Neural cell (in vitro differentiated cells): Measurements from ENCODE around the gene NDNF. TPM values are rescaled to one million over a fixed set of nuclear protein-coding genes. Genes with fewer than 3 reads are reported as not detected.

Experiments used
- H2AFZ ChIP-seq: fragments of 200-600, 300-800 bp; sonication (generic), shearing (Covaris generic); 2 replicates; pipeline ENCODE4 v1.6.0; 2014; ENCODE audit warnings: low read depth, mild to moderate bottlenecking, antibody characterized with exemption, low read length, moderate library complexity
- H3F3A ChIP-seq: fragments of 200-600 bp; shearing (Covaris generic); 2 replicates; pipeline ENCODE4 v1.6.1; 2016; ENCODE audit warnings: mild to moderate bottlenecking, moderate library complexity, mixed read lengths, antibody characterized with exemption, low read length; ENCODE audit not compliant: insufficient read depth, poor library complexity, severe bottlenecking
- H3K27ac ChIP-seq: fragments of 200-600, 300-800 bp; sonication (generic), shearing (Covaris generic); 2 replicates; pipeline ENCODE4 v1.5.1; 2014; ENCODE audit warnings: mild to moderate bottlenecking, low read length, moderate library complexity
- H3K27me3 ChIP-seq: fragments of 300-800, 200-600 bp; sonication (generic), shearing (Covaris generic); 2 replicates; pipeline ENCODE4 v1.6.0; 2014; ENCODE audit warnings: mild to moderate bottlenecking, low read depth, low read length, moderate library complexity; ENCODE audit not compliant: insufficient read depth
- H3K36me3 ChIP-seq: fragments of 300-800, 200-600 bp; sonication (generic), shearing (Covaris generic); 2 replicates; pipeline ENCODE4 v1.5.1; 2014; ENCODE audit warnings: mild to moderate bottlenecking, antibody characterized with exemption, low read length, moderate library complexity; ENCODE audit not compliant: insufficient read depth
- H3K4me2 ChIP-seq: fragments of 300-800, 200-600 bp; sonication (generic), shearing (Covaris generic); 2 replicates; pipeline ENCODE4 v1.6.0; 2014; ENCODE audit warnings: mild to moderate bottlenecking, low read length
- H3K4me3 ChIP-seq: fragments of 300-800, 200-600 bp; sonication (generic), shearing (Covaris generic); 2 replicates; pipeline ENCODE4 v1.5.1; 2014; ENCODE audit warnings: mild to moderate bottlenecking, low read length, moderate library complexity
- H3K79me2 ChIP-seq: fragments of 200-600 bp; shearing (Covaris generic); replicated peaks from 2 replicates; pipeline ENCODE4 v1.6.0; 2014; ENCODE audit warnings: mild to moderate bottlenecking, low read length, moderate library complexity; ENCODE audit not compliant: insufficient read depth
- H3K9ac ChIP-seq: fragments of 300-800, 200-600 bp; sonication (generic), shearing (Covaris generic); 2 replicates; pipeline ENCODE4 v1.6.1; 2016; ENCODE audit warnings: mild to moderate bottlenecking, low read length, mixed read lengths
- H3K9me2 ChIP-seq: fragments of 200-600 bp; shearing (Covaris generic); 2 replicates; pipeline ENCODE4 v1.6.1; 2016; ENCODE audit warnings: mild to moderate bottlenecking, low read length, mixed read lengths; ENCODE audit not compliant: insufficient read depth
- H3K9me3 ChIP-seq: fragments of 200-600, 300-800 bp; sonication (generic), shearing (Covaris generic); 2 replicates; pipeline ENCODE4 v1.6.1; 2016; ENCODE audit warnings: mild to moderate bottlenecking, mixed run types, low read length, moderate library complexity, mixed read lengths
- H4K20me1 ChIP-seq: fragments of 200-600 bp; shearing (Covaris generic); 2 replicates; pipeline ENCODE4 v1.6.1; 2016; ENCODE audit warnings: mild to moderate bottlenecking, mixed run types; ENCODE audit not compliant: insufficient read depth
- EP300 ChIP-seq: fragments of 450-650 bp; conservative IDR thresholded peaks from 2 replicates; pipeline ENCODE4 v1.6.1; 2014; ENCODE audit warnings: antibody characterized with exemption, mild to moderate bottlenecking, moderate library complexity; ENCODE audit not compliant: poor library complexity, severe bottlenecking
- EZH2 ChIP-seq: fragments of 200-600, 300-800 bp; shearing (Covaris generic), sonication (generic); IDR thresholded peaks from 2 replicates; pipeline ENCODE4 v1.6.1; 2014; ENCODE audit warnings: antibody characterized with exemption, low read length, borderline replicate concordance, mild to moderate bottlenecking; ENCODE audit not compliant: insufficient read depth, poor library complexity, severe bottlenecking
- MXI1 ChIP-seq: fragments of 450-650 bp; conservative IDR thresholded peaks from 2 replicates; pipeline ENCODE4 v1.6.1; 2014; ENCODE audit warnings: antibody characterized with exemption, mild to moderate bottlenecking; ENCODE audit not compliant: poor library complexity, severe bottlenecking
- POLR2AphosphoS5 ChIP-seq: IDR thresholded peaks from 2 replicates; pipeline ENCODE4 v1.6.1; 2012
- RAD21 ChIP-seq: fragments of 450-650 bp; conservative IDR thresholded peaks from 2 replicates; pipeline ENCODE4 v1.6.1; 2014; ENCODE audit warnings: antibody characterized with exemption, mild to moderate bottlenecking, moderate library complexity
- SMC3 ChIP-seq: fragments of 450-650 bp; conservative IDR thresholded peaks from 2 replicates; pipeline ENCODE4 v1.6.1; 2014; ENCODE audit warnings: antibody characterized with exemption, mild to moderate bottlenecking, moderate library complexity; ENCODE audit not compliant: poor library complexity
- TAF1 ChIP-seq: IDR thresholded peaks from 2 replicates; pipeline ENCODE4 v1.6.1; 2012; ENCODE audit warnings: low read depth
- polyA plus RNA-seq: library from polyadenylated mRNA; depleted of rRNA; stranded (reverse); fragments of >200 nt; gene quantifications from 2 replicates; pipeline ENCODE4 v1.2.3, GENCODE V29; 2014
- TF ChIP-seq, protein P1 (sequence below): fragments of 450-650 bp; IDR thresholded peaks from 2 replicates; pipeline ENCODE4 v1.5.1; 2014; ENCODE audit warnings: antibody characterized with exemption, mild to moderate bottlenecking, moderate library complexity; ENCODE audit not compliant: poor library complexity, severe bottlenecking
- TF ChIP-seq, protein P2 (sequence below): IDR thresholded peaks from 2 replicates; pipeline ENCODE4 v1.6.1; 2012; ENCODE audit warnings: borderline replicate concordance

The NDNF gene
- polyA plus RNA-seq, 1 donor from 2014 or later = 4.3 TPM

DNA sequence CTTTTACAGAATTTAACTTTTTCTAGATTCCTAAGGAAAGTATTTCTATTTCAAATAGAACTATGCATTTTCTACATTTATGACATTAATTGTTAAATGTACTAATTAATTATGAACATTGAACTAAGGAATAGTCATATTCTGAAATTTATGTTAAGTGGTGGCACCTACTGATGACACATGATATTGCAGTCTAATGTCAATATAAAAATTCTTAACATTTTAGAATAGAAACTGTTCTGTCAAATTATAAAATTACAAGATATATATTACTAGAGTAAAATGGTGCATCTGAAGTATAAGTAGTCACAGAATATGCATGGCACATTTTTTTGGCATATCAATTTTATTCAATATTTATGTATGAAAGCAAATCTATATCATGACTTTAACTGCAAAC lies 40.2 kb upstream of the NDNF start:
- Histone ChIP-seq H3K27ac (no peak overlapping the region), H3K79me2 (no peaks in the 10 kb centered on the region), H3K9me2 (no peaks in the 10 kb centered on the region), H3K4me3 (no peak overlapping the region), H3K36me3 (no peaks in the 10 kb centered on the region), H3K9ac (no peak overlapping the region), H3K9me3 (no peaks in the 10 kb centered on the region), H3K27me3 (no peaks in the 10 kb centered on the region), H3F3A (no peaks in the 10 kb centered on the region), H3K4me2 (no peak overlapping the region), H2AFZ (no peak overlapping the region), H4K20me1 (no peaks in the 10 kb centered on the region)
- TF ChIP-seq RAD21 = no peak

DNA sequence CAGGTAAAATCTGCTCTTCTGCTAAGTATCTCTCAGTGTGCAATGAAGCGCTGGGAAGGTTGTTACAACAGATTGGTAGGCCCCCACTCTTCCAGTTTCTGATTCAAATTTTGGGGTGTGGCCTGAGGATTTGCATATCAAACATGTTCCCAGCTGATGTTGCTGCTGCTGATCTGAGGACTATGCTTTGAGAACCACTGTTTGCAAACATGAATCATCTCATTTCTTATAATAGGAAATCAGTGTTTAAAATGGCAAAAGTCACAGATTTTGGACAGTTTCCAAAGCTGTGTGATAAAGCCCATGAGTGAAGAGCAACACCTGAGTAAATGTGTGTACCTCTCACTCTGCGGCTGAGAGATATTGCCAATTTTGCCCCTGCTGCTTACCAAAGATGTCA lies 36.2 kb upstream of the NDNF start:
- Histone ChIP-seq H3K79me2 (no peaks in the 10 kb centered on the region), H4K20me1 (no peaks in the 10 kb centered on the region), H3K9me3 (no peaks in the 10 kb centered on the region), H2AFZ (no peak overlapping the region), H3K9me2 (no peaks in the 10 kb centered on the region), H3K27me3 (no peaks in the 10 kb centered on the region), H3F3A (no peaks in the 10 kb centered on the region), H3K36me3 (no peaks in the 10 kb centered on the region), H3K4me2 (no peak overlapping the region), H3K4me3 (no peak overlapping the region), H3K27ac (no peak overlapping the region), H3K9ac (no peak overlapping the region)
- no peak for TF ChIP-seq POLR2AphosphoS5
- TF ChIP-seq, protein P1, sequence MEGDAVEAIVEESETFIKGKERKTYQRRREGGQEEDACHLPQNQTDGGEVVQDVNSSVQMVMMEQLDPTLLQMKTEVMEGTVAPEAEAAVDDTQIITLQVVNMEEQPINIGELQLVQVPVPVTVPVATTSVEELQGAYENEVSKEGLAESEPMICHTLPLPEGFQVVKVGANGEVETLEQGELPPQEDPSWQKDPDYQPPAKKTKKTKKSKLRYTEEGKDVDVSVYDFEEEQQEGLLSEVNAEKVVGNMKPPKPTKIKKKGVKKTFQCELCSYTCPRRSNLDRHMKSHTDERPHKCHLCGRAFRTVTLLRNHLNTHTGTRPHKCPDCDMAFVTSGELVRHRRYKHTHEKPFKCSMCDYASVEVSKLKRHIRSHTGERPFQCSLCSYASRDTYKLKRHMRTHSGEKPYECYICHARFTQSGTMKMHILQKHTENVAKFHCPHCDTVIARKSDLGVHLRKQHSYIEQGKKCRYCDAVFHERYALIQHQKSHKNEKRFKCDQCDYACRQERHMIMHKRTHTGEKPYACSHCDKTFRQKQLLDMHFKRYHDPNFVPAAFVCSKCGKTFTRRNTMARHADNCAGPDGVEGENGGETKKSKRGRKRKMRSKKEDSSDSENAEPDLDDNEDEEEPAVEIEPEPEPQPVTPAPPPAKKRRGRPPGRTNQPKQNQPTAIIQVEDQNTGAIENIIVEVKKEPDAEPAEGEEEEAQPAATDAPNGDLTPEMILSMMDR = no peak
- TF ChIP-seq EZH2 = no peak
- TF ChIP-seq SMC3 = no peak
- no peak for TF ChIP-seq TAF1
- TF ChIP-seq, protein P2, sequence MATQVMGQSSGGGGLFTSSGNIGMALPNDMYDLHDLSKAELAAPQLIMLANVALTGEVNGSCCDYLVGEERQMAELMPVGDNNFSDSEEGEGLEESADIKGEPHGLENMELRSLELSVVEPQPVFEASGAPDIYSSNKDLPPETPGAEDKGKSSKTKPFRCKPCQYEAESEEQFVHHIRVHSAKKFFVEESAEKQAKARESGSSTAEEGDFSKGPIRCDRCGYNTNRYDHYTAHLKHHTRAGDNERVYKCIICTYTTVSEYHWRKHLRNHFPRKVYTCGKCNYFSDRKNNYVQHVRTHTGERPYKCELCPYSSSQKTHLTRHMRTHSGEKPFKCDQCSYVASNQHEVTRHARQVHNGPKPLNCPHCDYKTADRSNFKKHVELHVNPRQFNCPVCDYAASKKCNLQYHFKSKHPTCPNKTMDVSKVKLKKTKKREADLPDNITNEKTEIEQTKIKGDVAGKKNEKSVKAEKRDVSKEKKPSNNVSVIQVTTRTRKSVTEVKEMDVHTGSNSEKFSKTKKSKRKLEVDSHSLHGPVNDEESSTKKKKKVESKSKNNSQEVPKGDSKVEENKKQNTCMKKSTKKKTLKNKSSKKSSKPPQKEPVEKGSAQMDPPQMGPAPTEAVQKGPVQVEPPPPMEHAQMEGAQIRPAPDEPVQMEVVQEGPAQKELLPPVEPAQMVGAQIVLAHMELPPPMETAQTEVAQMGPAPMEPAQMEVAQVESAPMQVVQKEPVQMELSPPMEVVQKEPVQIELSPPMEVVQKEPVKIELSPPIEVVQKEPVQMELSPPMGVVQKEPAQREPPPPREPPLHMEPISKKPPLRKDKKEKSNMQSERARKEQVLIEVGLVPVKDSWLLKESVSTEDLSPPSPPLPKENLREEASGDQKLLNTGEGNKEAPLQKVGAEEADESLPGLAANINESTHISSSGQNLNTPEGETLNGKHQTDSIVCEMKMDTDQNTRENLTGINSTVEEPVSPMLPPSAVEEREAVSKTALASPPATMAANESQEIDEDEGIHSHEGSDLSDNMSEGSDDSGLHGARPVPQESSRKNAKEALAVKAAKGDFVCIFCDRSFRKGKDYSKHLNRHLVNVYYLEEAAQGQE = no peak
- no peak for TF ChIP-seq EP300
- no peak for TF ChIP-seq RAD21
- TF ChIP-seq MXI1 = no peak

DNA sequence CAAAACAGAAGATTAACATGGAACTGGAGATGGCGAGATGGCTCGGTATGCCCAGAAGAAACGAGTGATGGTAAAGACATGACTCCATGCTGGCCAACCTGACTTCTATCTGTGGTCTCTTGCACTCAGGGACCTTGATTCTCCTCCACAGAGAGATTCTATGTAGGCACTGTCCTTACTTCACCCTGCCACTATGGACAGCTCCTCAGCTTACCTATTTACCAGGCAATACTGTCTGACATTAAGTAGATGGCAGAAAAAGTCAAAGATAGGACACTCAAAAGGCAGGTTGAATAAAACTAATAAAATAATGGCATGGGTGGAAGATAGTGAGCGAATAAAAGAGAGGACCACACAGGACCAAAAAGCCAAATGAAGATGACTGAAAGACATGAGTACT lies 35.2 kb upstream of the NDNF start:
- Histone ChIP-seq H3K4me2 (no peak overlapping the region), H3K9me2 (no peaks in the 10 kb centered on the region), H3K36me3 (no peaks in the 10 kb centered on the region), H3K9me3 (no peaks in the 10 kb centered on the region), H3K9ac (no peak overlapping the region), H4K20me1 (no peaks in the 10 kb centered on the region), H3F3A (no peaks in the 10 kb centered on the region), H3K79me2 (no peaks in the 10 kb centered on the region), H3K4me3 (no peak overlapping the region), H3K27ac (no peak overlapping the region), H2AFZ (no peak overlapping the region), H3K27me3 (no peaks in the 10 kb centered on the region)
- TF ChIP-seq, protein P2 = no peak
- TF ChIP-seq, protein P1 = no peak
- no peak for TF ChIP-seq EZH2
